SH-SY5Y (cell line): ENCODE data around the gene DNM3.

Experiments used
- GATA2 ChIP-seq: IDR thresholded peaks from 2 replicates; pipeline ENCODE4 v1.6.1; 2011; ENCODE audit warnings: mild to moderate bottlenecking, low read depth, low read length
- GATA3 ChIP-seq: IDR thresholded peaks from 2 replicates; pipeline ENCODE4 v1.6.1; 2011; ENCODE audit warnings: low read depth, mild to moderate bottlenecking, low read length, moderate library complexity

- TF ChIP-seq GATA3 (no peak), GATA2 (no peak)
Observed at GRCh38 chr1:172448995-172449584, 607.8 kb downstream of the DNM3 start.
